HK-2 (cell line): ENCODE data around the gene SPOCK2.

Source experiments
- DNase-seq: peaks from one replicate; pipeline ENCODE4 v3.0.0-alpha.2; 2018; ENCODE audit not compliant: unreplicated experiment

The SPOCK2 gene

DNA sequence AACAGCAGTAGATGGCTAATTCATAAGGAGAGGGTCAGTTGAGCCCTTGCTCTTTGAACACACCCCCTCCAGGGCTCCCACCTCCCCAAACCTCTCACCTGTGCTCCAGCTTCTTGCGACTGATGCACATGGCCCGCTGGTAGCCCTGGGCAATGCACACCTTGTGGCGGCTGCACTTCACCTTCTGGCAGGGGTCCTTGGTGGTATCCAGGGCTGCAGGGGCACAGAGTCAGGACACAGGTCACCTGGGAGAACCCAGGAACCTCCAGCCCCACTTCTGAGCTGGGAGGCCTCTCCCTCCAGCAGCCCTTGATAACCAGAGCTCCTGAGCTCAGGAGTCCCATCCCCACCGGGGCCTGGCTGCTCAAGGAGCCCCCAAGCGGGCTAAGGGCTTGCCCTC, 16.3 kb downstream of the SPOCK2 start:
- DNase-seq: no peak

DNA sequence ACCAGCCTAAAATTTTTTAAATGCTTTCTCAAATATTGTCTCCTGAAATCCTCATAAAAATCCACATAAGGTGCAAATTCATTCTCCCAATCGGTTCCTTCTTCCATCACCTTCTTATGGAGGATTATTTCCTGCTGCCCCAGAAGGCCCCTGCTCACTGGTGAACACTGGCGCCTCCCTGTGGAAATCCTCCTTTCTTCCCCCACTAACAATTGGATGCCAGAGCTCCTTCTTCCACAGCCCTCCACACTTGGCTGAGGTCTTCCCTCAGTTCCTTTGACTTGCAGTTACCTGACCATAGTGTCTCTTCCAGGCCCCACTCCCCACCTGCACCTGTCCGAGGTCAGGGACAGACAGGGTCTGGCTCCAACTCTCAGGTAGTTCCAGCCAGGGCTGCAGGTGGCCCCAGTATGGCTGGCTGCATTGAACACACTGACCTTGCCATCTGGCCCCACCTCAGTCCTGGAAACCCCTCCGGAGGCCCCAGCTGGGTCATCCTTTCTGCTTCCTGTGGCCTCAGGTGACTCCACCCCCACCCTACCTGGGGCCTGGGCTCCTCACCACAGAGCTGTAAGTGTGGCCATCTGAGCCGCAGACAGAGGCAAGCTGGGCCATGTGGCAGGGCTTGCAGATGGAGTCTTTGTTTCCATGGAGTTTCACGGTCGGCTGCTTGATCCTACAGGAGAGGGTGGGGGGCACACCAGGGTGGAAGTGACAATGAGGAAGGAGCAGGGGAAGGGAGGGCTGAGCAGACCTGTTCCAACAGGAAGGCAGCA, 18.4 kb downstream of the SPOCK2 start:
- no peak for DNase-seq

DNA sequence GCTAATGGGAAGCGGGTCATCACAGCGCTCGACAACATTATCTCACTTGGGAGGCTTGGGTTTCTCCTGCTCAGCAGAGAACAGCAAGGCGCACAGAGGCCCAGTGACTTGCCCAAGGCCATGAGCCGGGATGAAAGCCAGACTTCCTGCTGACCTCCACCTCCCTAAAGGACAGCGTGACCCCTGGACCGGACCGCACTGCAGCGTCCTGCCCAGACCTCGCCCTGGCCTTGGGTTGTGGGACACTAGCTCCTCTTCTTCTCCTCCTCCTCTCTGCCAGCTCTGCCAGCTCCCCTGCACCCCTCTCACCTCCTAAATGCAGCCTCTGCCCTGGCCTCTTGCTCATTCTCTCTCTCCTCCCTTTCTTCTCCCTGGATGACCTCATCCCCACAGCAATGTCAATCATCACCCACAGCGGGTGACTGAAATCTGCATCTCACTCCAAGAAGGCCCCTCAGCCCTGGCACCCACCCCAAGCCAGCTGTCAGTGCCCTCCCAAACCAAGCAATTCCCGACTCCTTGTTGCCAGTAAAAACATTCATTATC, 19.4 kb downstream of the SPOCK2 start:
- no peak for DNase-seq

DNA sequence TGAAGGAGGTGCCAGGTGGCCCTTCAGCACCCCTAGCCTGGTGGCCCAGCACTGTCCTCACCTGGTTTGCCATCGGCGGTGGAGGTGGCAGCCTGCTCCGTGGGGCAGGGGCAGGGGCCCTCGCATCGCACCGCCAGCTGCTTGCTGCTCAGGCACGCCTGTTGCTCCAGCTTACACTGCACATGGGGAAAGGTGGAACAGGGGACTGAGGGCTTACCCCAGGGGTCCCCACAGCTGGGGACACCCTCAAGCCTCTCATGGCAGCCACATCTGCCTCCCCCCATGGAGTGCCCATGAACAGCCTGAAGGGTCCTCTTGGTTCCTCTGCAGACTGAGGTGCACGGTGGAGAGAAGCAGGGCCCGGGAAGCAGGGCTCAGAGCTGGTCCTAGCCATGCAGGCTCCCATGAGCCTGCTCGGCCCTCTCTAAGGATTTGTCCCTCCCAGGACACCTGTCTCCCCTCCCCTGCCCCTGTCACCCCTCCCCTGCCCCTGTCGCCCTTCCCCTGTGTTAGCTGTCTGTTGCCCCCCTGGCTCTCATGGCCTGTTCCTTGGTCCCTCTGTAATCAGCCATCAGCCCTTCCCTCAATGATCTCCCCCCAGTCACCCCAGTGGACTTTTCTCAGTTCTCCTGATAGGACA, 20.1 kb downstream of the SPOCK2 start:
- DNase-seq: no peak

DNA sequence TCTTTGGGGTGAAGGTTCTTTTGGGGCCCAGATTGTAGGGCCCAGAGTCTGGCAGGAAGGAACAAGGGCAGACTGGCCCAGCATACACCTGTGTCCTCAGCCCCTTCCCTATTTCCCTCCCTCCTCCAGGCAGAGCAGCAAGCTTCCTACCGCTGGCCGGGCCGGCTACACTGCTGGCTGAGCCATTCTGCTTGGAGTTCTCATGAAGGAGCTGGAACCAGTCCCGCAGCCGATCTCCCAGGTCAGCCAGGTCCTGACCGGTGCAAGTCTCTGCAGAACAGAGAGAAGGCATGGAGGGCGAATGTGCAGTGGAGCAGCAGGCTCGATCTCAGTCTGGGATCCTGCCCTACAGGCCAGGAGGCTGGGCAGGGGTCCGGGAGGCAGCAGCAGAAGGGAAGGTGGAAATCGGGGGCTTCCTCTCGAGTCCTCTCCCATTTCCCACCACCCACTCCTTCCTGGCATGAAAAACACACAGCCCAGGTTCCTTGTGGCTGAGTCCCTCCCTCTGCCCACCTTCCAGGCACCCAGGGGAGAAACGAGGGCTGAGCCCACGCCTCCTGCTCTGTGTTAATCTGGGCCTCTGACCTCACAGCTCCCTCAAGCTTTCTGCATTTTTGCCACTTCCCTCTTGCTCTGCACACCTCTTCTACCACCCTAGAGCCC, 20.8 kb downstream of the SPOCK2 start:
- no peak for DNase-seq

DNA sequence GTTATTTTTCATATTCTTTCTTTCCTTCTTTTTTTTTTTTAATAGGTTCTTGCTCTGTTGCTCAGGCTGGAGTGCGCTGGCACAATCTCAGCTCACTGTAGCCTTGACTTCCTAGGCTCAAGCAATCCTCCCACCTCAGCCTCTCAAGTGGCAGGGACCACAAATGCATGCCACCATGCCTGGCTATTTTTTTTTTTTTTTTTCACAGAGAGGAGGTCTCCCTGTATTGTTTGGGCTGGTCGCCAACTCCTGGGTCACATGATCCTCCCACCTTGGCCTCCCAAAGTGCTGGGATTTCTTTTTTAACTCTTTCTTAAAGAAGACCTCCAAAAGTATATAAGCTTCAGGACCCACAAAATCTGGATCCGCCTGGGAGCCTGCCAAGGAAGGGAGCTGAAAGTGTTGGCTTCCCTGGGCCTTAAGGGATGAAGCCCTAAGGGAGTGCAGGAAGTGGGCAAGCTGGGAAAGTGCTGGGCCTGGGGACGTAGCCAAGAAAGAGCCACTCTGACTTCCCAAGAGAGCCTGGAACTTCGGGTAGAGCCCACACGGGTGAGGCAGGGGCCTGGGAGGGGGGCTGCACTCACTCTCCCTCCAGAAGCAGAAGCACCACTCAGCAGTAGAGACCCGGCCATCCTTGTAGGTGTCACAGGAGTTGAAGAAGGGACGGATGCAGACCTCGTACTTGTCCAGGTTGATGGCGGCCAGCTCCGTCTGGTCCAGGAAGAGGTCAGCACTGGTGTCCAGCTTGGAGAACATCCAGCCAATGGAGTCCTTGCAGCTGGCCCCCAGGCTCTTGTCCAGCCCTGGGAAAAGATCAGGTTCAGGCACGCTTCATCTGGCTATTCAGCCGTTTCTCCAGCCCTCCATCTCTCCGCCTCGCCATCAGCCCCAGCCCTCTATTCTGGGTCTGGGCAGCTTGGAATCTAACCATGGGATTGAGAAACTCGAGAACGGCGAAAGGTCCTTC, 21.8 kb downstream of the SPOCK2 start:
- DNase-seq: no peak

DNA sequence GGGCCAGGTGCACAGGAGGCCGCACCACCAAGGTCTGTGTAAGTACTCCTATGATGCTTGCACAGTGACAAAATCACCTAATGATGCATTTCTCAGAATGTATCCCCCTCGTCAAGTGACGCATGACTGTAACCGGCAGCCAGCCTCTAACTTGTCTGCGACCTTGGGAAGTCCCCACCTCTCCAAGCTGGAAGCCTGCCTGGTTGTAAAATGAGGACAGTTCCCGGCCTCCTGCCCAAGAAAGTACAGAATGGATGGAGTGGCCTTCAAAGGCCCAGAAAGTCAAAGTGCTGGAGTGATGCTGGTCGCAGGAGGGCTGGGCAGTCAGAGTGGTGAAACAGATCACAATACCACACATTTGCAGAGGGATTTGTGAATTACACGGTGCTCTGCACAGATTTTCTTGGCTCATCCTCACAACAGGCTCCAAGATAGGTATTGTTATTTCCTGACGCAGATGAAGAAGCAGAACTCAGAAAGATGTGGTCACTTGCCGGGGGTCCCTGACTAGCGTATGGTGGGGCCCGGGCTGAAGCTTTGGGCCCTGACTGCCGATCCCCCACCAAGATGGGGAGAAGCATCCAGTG, 22.8 kb downstream of the SPOCK2 start:
- no peak for DNase-seq

DNA sequence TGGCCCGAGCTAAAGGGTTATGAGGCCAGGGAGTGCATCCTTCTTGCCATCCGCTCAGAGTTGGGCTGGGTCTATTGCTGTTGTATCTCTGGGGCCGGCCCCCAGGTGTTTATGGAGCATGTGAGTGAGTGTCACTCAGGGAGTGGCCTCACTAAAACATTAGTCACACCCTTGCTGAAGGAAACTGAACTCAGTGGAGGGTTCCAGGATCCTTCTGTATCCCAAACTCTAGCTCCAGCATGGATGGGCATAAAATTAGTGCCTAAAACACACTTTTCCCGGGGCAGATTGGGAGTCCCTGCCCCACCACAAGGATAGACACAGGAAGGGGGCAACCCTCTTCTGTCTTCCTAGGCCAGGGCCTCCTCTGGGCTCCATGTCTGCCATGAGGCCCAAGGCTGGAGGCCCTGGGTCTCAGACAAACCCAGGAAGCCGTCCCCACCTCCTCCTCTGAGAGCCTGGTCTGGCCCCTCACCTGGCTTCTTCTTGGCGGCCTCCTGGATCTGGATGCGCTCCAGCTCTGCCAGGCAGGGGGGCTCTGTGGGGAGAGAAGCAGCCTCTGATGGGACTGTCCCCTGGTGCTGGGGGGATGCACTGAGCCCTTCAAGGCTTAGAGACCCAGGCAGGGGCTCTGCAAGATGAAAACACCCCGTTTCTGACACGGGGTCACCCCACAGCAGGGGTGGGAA, 24.5 kb downstream of the SPOCK2 start:
- DNase-seq: no peak

DNA sequence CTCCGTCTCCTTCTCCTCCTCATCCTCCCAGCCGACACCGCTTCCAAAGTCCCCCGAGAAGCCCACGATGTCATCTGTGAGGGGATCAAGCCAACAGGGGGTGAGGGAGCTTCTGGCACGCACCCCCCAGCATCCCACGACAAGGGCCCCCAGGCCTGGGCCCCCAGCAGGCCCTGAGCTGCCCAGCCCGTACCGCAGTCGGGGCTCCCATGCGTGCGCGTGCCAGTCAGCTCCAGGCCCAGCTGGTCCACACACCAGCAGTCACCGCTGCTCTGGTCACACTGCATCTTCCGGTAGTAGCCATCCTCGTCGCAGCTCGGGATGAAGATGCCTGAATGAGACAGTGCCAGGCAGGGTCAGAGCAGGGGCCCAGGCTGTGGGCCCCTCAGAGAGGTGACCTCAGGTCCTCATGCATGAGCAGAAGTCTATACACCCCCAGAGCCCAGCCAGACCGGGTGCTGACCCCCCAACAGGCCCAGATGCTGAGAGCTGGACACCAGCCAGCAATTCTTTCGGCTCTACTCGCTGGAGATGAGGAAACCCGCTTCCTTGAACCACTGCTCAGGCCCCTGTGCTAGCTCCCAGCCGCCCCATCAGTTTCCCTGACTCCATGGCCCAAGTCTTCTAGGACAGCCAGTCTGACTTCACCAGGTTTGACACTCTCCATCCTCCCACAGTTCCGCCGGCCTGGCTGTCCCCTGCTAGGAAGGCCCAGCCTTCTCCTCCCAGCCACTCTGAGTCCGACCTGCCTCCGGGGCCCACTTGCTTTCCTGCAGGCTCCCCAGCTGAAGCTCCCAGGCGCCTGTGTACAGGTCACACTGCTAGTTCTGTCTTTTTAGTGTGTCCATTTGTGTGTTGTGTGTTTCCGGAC, 25.3 kb downstream of the SPOCK2 start:
- DNase-seq: no peak

DNA sequence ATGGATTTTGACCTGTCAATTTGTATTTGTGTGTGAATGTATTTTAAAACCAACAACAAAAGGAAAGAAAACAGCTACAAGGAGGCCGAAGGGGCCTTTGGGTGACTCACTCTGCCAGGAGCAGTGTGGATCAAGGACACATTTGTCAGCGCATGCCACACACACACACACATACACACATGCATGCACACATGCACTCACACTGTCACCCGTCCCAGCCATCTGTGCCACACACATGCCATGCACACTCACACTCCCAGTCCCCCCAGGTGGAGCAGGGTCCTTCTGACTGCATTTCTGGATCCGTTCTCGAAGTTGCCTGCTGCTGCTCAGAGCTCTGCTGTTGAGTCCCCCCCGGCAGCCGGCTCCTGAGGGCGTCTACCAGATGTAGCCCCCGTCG, 26.0 kb downstream of the SPOCK2 start:
- no peak for DNase-seq

DNA sequence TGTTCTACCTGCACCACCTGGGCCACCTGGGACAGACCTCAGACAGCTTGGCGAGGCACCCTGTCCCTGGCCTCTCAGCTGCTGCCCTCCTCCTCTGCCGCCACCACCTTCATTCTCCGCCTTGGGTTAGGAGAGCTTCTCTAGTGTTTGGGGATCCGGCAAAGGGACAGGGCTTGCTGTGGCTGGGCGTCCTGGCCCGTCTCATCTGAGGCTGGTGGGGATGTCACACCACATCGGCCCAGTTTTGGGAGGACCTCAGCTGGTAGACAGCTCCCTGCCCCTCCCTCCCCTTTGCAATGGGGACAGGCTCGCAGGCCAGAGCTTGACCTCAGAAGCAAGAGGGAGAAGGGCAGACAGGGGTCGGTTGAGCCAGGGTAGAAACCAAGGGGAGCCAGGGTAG, 26.4 kb downstream of the SPOCK2 start:
- no peak for DNase-seq

DNA sequence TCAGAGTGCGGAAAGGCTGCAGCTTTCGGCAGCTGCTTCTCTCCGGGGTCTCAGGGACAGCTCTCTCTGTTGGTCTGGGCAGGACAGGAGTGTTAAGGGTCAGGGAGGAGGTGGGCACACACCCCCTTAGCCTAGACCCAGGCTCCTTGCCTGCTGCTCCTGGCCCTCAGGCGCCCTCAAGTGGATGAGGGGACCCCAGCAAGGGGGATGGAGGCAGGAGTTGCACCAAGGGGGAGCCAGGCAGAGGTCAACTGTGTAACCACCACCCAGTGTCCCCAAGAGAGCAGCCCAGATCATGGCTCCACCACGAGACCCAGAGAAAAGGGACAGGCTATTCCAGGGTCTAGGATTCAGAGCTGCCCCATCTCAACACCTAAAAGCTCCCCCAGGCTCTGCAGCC, 26.9 kb downstream of the SPOCK2 start:
- no peak for DNase-seq

DNA sequence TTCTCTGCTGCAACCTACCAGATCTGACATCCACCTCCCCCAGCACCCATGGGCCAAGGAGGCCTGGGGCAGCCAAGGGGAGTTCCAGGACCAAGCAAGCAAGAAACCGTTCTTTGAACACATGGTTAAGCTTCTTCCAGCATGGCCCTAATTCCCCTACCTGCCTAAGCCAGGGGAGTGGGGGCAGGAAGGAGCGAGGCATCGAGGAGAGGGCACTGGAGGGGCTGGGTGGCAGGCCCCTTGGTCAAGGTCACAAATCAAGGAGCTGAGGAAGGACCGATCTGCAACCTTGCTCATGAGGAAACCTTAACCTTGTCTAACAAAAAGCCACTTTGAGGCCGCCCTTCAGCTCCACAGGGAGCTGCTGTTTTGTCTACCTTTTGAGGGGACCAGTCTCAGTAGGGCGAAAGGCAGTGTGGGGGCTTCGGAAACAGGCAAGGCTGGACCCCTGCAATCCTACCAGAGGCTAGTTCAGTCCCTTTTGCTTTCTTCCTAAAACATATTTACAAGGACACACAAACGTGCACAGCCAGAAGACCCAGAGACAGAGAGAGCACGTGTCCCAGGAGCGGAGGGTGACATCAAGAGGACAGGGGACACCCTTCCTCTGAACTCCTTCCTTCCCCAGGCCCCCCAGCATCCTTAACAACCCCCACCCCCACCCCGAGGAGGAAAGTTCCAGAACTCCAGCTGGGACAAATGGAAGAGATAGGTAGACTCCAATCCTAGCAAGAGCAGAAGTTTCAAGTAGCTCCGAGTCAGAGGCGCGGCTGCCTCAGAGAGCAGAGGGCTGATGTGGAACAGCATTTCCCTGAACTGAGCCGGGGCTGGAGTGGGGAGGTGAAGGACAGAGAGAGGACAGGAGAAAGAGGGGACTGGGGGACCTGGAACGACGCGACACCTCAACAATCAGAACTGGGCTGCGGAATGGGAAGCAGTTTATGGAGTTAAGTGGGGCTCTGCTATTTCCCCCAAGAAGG, 28.2 kb downstream of the SPOCK2 start:
- no peak for DNase-seq

DNA sequence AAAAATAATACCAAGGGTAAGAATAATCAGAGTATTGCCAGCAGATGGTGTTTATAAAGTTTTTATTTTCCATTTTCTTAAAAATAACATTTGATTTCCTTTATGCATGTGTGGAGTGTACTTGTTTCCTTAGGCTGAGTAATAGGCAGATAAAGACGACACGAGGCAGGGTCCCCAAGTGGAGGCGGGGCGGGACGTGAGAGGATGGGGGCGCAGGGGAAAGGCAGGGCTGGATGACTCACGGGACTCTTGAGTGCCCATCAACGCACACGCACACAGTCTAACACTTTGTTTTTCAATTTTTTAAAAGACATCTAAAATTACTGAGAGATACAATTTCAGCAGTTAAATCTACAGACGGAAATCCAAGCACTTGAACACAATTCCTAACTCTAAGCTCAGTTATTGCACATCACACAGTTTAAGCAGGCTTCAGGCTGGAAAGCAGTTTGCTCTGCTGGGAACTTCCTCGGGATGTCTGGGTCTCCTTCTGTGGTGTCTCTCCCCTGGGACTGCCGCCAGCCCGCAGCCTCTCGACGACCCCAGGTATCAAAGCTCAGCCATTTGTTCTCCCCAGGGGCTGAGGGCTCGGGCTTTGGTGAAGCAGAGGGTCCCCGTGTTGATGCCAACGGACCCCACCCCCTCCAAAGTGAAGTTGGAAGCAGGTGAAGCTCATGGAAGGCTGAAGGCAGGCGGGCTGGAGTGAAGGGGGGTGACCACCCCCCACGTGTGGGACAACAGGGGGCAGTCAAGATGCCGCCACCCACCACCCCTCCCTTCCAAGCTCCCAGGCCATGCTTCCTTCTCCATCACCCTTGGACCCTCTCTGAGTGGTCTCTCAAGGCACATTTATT, 29.1 kb downstream of the SPOCK2 start:
- no peak for DNase-seq

DNA sequence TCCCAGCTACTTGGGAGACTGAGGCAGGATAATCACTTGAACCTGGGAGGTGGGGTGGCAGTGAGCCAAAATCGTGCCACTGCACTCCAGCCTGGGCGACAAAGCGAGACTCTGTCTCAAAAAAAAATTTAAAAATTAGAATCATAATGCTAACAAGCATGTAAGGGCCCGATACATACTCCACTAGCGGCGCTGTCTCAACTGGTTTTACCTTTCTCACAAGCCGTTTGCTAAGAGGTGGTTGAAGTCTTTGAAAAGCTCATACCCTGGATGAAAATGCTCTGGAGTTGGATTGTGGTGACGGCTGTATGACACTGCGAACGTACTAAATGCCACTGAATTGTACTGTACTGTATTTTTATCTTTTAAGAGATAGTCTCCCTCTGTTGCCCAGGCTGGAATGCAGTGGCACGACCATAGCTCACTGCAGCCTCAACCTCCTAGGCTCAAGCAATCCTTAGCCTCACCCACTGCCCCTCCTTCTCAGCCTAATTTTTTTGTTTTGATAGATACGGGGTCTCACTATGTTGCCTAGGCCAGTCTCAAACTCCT, 29.9 kb downstream of the SPOCK2 start:
- DNase-seq: no peak

DNA sequence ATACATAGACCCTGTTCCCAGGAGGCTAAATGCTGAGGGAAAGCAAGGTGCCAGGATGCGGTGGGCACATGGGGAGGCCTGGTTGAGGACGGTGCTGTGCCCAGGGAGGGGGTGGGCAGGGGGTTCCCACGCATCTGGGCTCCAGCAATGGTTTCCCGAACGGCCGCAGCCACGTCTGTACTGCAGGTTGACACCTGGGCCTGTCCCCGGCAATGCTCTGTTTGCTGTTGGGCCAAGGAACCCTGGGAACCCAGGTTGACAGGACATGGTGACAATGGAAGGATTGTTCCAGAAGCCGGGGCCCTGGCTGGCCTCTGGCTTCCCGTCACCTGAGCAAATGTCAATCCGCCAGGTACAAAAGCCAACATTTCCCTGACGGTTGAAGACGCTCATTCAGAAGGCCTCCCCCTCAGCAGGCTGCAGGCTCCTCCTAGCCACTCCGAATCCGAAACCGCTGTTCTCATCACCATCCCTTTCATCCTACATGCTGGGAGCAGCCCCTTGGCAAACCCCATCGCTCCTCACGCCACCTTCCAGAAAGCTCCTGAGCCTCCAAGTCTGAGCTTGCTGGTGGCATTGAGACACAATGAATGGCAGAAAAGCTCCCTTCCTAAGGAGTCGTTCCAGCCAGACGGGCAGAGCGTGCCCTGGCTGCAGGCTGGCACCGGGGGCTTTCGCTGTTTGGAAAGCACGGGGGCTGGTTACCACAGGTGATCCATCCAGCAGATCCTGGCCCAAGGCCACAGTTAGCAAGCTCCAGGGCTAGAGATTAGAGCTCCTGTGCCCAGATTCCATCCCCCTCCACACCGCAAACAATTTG, 31.2 kb downstream of the SPOCK2 start:
- DNase-seq: no peak
